HCT116 (cell line): ENCODE data around the gene ANKRD16. TPM values are rescaled to one million over a fixed set of nuclear protein-coding genes. Genes with fewer than 3 reads are reported as not detected.
A peak's percentile ranks its signal among the peaks of the same experiment; 100 is the strongest.

ENCODE experiments used
- ATAC-seq: fragments of 200-7000 bp; cut with Tn5 transposase; 2 replicates; pipeline ENCODE4 v1.9.1; 2020; ENCODE audit warnings: mild to moderate bottlenecking, moderate library complexity
- BruUV-seq: library from RNA; stranded (reverse); fragments of 400-500 nt; replicated peaks from 2 replicates; lab custom pipeline; 2021; lab: Mats Ljungman, UMichigan
- CTCF ChIA-PET: fragments of 300-600 bp; sonication (Branson Sonifier 250); formaldehyde crosslinking; loops from one replicate; lab custom pipeline; 2021; ENCODE audit warnings: antibody characterized with exemption; lab: Charles Lee
- POLR2A ChIA-PET: fragments of 300-600, 350-600 bp; sonication (Branson Sonifier 250); formaldehyde crosslinking; loops from one replicate; lab custom pipeline; 2021; ENCODE audit warnings: antibody characterized with exemption; lab: Charles Lee
- RAD21 ChIA-PET, 2 experiments: fragments of 300-600 bp; sonication (Branson Sonifier 250); formaldehyde crosslinking; loops; one replicate each; lab custom pipeline; 2023; ENCODE audit warnings: low total read pairs in 2 of 2; ENCODE audit not compliant: uncharacterized antibody in 2 of 2, unreplicated experiment in 2 of 2, low non-redundant PET in 1 of 2; lab: Charles Lee
- DNase-seq: peaks from one replicate; pipeline ENCODE4 v3.0.0-alpha.2; 2010; ENCODE audit warnings: low read depth, low spot score
- H2AFZ ChIP-seq: fragments of 200-600 bp; shearing (Covaris generic), sonication (generic); 2 replicates; pipeline ENCODE4 v1.6.1; 2017; ENCODE audit warnings: low read depth, mixed run types, mixed read lengths, antibody characterized with exemption, low read length; ENCODE audit not compliant: poor library complexity, severe bottlenecking
- H3K27ac ChIP-seq: 2 replicates; pipeline ENCODE4 v1.5.1; 2012; ENCODE audit warnings: low read depth, low read length
- H3K27me3 ChIP-seq: fragments of 200-600 bp; sonication (generic); 2 replicates; pipeline ENCODE4 v1.6.1; 2016; ENCODE audit warnings: mixed run types, low read length, mixed read lengths; ENCODE audit not compliant: insufficient read depth
- H3K36me3 ChIP-seq, 2 experiments: fragments of 200-500 bp in 1 of 2; fragments of 200-600 bp in 1 of 2; sonication (Bioruptor generic) in 1 of 2; sonication (generic) in 1 of 2; 2 replicates each; pipeline versions ENCODE4 v1.5.1 to v1.6.1; 2014 to 2016; ENCODE audit warnings: low read length in 2 of 2, inconsistent platforms in 1 of 2, mixed read lengths in 1 of 2, mixed run types in 1 of 2; ENCODE audit not compliant: insufficient read depth in 2 of 2, control insufficient read depth in 1 of 2
- H3K4me1 ChIP-seq, 2 experiments: fragments of 200-600 bp in 1 of 2; sonication (generic) in 1 of 2; 2 replicates each; pipeline versions ENCODE4 v1.5.1 to v1.6.1; 2012 to 2017; ENCODE audit warnings: low read length in 2 of 2, inconsistent platforms in 1 of 2, mild to moderate bottlenecking in 1 of 2, mixed read lengths in 1 of 2, mixed run types in 1 of 2, moderate library complexity in 1 of 2; ENCODE audit not compliant: insufficient read depth in 2 of 2, control insufficient read depth in 1 of 2
- H3K4me2 ChIP-seq: fragments of 200-600 bp; sonication (generic); 2 replicates; pipeline ENCODE4 v1.6.1; 2017; ENCODE audit warnings: mixed run types, low read length, mixed read lengths
- H3K4me3 ChIP-seq, 2 experiments: fragments of 200-600 bp in 1 of 2; sonication (generic) in 1 of 2; replicated peaks in 1 of 2; 2 replicates each; pipeline ENCODE4 v1.5.1; 2011 to 2016; ENCODE audit warnings: low read length in 2 of 2, control low read depth in 1 of 2, low read depth in 1 of 2, mild to moderate bottlenecking in 1 of 2, mixed read lengths in 1 of 2, mixed run types in 1 of 2
- H3K79me2 ChIP-seq: fragments of 200-600 bp; sonication (generic); 2 replicates; pipeline ENCODE4 v1.6.1; 2017; ENCODE audit warnings: mild to moderate bottlenecking, mixed run types, low read length, moderate library complexity, mixed read lengths; ENCODE audit not compliant: insufficient read depth
- H3K9ac ChIP-seq: fragments of 200-600 bp; sonication (generic); 2 replicates; pipeline ENCODE4 v1.6.1; 2016; ENCODE audit warnings: low read length, mixed read lengths
- H3K9me2 ChIP-seq: fragments of 200-600 bp; sonication (generic), shearing (Covaris generic); 2 replicates; pipeline ENCODE4 v1.6.1; 2017; ENCODE audit warnings: mixed run types, mild to moderate bottlenecking, moderate library complexity; ENCODE audit not compliant: insufficient read depth
- H3K9me3 ChIP-seq, 2 experiments: fragments of 200-500 bp in 1 of 2; fragments of 200-600 bp in 1 of 2; sonication (Bioruptor generic) in 1 of 2; sonication (generic) in 1 of 2; 2 replicates each; pipeline ENCODE4 v1.6.1; 2014 to 2017; ENCODE audit warnings: low read length in 2 of 2, mixed read lengths in 2 of 2, inconsistent platforms in 1 of 2, low read depth in 1 of 2, mild to moderate bottlenecking in 1 of 2, mixed run types in 1 of 2, moderate library complexity in 1 of 2; ENCODE audit not compliant: control insufficient read depth in 1 of 2, insufficient read depth in 1 of 2
- H4K20me1 ChIP-seq: fragments of 200-600 bp; sonication (generic), shearing (Covaris generic); 2 replicates; pipeline ENCODE4 v1.6.1; 2017; ENCODE audit warnings: mixed run types, mild to moderate bottlenecking, moderate library complexity; ENCODE audit not compliant: insufficient read depth
- EGR1 ChIP-seq: IDR thresholded peaks from 2 replicates; pipeline ENCODE4 v1.6.1; 2012; ENCODE audit warnings: low read depth
- EZH2phosphoT487 ChIP-seq: fragments of 200-600 bp; IDR thresholded peaks from 2 replicates; pipeline ENCODE4 v1.6.1; 2018; ENCODE audit warnings: antibody characterized with exemption, borderline replicate concordance
- JUND ChIP-seq: IDR thresholded peaks from 2 replicates; pipeline ENCODE4 v1.6.1; 2012
- POLR2AphosphoS5 ChIP-seq: IDR thresholded peaks from 2 replicates; pipeline ENCODE4 v1.6.1; 2011; ENCODE audit warnings: mild to moderate bottlenecking, low read depth, low read length, moderate library complexity
- RAD21 ChIP-seq: IDR thresholded peaks from 2 replicates; pipeline ENCODE4 v1.6.1; 2012; ENCODE audit warnings: low read depth, mild to moderate bottlenecking
- SIN3A ChIP-seq: IDR thresholded peaks from 2 replicates; pipeline ENCODE4 v1.6.1; 2012; ENCODE audit warnings: low read depth
- ZFX ChIP-seq: fragments of 450-650 bp; IDR thresholded peaks from 2 replicates; pipeline ENCODE4 v1.6.1; 2017
- intact Hi-C: fragments of 100-400 bp; cut with micrococcal nuclease; formaldehyde crosslinking; loops from 2 replicates; pipeline ENCODE4 v1.10.0; 2022
- total RNA-seq: library from RNA; stranded (reverse); gene quantifications from one replicate; pipeline ENCODE4 v1.2.1, GENCODE V29; 2021; ENCODE audit not compliant: unreplicated experiment
- TF ChIP-seq, protein P1 (sequence below): IDR thresholded peaks from 2 replicates; pipeline ENCODE4 v1.6.1; 2012; ENCODE audit warnings: low read depth

The ANKRD16 gene
- total RNA-seq, 1 experiment from 2014 or later = 9.4 TPM

DNA sequence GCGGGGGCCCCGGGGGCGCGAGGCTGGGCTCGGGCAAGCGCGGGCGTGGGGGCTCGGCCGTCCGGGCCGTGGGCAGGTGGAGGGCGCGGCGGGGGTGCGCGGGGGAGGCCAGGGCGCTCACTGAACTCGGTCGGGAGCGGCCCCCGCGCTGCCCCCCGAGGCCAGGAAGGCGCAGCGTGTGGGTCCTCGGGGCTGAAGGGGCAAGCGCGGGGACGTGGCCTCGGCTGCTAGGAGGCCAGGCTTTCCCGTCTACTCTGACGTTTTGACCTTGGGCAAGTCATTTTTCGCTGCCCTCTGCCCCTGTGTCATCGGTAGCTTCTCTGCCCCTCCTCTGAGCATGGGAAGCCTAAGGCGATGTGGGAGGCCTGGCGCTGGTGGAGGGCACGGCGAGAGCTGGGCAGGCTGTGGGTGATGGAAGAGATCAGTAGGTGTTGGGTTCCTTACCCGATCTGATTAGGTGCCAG lies 791 bp upstream of the ANKRD16 start:
- Histone ChIP-seq H4K20me1 (no peaks in the 10 kb centered on the region), H3K4me1 (peaks cover 11 to 20% of the 10 kb centered on the region in 2 experiments; a peak in 3 of 4 replicates), H3K9me2 (no peaks in the 10 kb centered on the region), H3K27me3 (no peaks in the 10 kb centered on the region)
- POLR2A ChIA-PET = interaction anchor here (0.8 to 1.4 kb wide), 9 partner anchors 10 to 86 kb away, joined by 3 to 8 read pairs (median 4); partner anchors contain the start of gene GDI2
- ATAC-seq = peak; percentile 5
- TF ChIP-seq SIN3A = no peak
- no peak for TF ChIP-seq RAD21
- TF ChIP-seq POLR2AphosphoS5 = no peak
- TF ChIP-seq JUND = no peak
- no peak for TF ChIP-seq EGR1
- no peak for TF ChIP-seq ZFX
- TF ChIP-seq, all 23 proteins: peak for 0
- peak overlapping the region; percentile 92 to 98 for H3K4me3 ChIP-seq
- H2AFZ ChIP-seq = no peak overlapping the region
- BruUV-seq = no TSS peak
- peak overlapping the region; percentile 83 for H3K4me2 ChIP-seq
- intact Hi-C loops = no loop called here
- peak overlapping the region; percentile 59 for H3K27ac ChIP-seq
- H3K36me3 ChIP-seq = peaks cover 22 to 34% of the 10 kb centered on the region in 2 experiments; a peak in 2 of 4 replicates
- no peak for DNase-seq
- CTCF ChIA-PET = interaction anchor here (0.6 to 2.2 kb wide), 6 partner anchors 10 to 511 kb away, joined by 3 to 12 read pairs (median 3); no protein-coding TSS in a partner anchor
- RAD21 ChIA-PET = interaction anchor here in 1 of 2 experiments (1.0 to 1.1 kb wide), 2 partner anchors 10 to 511 kb away, joined by 3 read pairs; no protein-coding TSS in a partner anchor
- H3K9me3 ChIP-seq = no peaks in the 10 kb centered on the region
- H3K79me2 ChIP-seq = peaks cover 62% of the 10 kb centered on the region
- H3K9ac ChIP-seq = peak overlapping the region; percentile 93

DNA sequence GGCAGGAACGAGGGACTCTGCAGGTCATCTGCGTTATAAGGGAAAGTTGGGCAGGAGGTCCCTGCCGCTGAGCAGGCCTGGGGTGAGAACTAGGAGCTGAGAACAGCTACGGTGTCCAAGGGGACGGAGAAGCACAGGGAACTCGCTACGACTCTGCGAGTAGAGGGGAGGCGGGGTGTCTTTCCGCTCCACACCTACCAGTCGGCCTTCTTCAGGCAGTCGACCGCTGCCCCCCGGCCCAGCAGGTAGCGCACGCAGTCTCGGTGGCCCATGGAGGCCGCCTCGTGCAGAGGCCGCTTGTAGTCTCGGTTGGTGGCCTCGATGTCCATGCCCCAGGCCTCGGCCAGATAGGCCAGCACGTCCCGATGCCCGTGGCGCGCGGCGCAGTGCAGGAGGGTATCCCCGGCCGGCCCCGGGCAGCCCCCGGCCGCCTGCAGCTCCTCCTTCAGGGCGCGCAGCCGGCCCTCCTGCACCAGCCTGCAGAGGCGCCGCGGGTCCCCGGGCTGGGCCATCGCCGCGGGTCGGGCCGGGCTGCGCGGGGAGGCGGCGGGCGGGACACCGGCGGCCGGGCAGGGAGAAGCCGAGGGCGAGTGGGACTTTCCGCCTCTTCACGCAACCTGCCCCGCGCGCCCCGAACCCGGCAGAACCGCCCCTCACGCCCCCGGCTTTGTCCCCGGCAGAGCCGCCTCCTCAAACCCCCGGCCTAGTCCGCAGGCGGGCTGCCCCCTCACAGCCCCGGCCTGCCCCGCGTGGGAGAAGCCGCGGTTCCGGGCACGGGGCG lies 660 bp downstream of the ANKRD16 start:
- H3K4me2 ChIP-seq = peak overlapping the region; percentile 97
- H3K79me2 ChIP-seq = peaks cover 52% of the 10 kb centered on the region
- no TSS peak for BruUV-seq
- TF ChIP-seq EZH2phosphoT487 = no peak
- TF ChIP-seq, protein P1, sequence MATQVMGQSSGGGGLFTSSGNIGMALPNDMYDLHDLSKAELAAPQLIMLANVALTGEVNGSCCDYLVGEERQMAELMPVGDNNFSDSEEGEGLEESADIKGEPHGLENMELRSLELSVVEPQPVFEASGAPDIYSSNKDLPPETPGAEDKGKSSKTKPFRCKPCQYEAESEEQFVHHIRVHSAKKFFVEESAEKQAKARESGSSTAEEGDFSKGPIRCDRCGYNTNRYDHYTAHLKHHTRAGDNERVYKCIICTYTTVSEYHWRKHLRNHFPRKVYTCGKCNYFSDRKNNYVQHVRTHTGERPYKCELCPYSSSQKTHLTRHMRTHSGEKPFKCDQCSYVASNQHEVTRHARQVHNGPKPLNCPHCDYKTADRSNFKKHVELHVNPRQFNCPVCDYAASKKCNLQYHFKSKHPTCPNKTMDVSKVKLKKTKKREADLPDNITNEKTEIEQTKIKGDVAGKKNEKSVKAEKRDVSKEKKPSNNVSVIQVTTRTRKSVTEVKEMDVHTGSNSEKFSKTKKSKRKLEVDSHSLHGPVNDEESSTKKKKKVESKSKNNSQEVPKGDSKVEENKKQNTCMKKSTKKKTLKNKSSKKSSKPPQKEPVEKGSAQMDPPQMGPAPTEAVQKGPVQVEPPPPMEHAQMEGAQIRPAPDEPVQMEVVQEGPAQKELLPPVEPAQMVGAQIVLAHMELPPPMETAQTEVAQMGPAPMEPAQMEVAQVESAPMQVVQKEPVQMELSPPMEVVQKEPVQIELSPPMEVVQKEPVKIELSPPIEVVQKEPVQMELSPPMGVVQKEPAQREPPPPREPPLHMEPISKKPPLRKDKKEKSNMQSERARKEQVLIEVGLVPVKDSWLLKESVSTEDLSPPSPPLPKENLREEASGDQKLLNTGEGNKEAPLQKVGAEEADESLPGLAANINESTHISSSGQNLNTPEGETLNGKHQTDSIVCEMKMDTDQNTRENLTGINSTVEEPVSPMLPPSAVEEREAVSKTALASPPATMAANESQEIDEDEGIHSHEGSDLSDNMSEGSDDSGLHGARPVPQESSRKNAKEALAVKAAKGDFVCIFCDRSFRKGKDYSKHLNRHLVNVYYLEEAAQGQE = no peak
- TF ChIP-seq, all 23 proteins: peak for 0
- H3K4me3 ChIP-seq = peak overlapping the region; percentile 61 to 98
- ATAC-seq = peak; percentile 28
- intact Hi-C loops = no loop called here
- ChIA-PET CTCF (interaction anchor here (2.2 kb wide), 1 partner anchor 15 kb away, joined by 12 read pairs; no protein-coding TSS in a partner anchor), POLR2A (interaction anchor here (0.6 to 1.3 kb wide), 3 partner anchors 10 to 403 kb away, joined by 3 to 8 read pairs (median 4); no protein-coding TSS in a partner anchor), RAD21 (interaction anchor here in 1 of 2 experiments (1.0 to 1.1 kb wide), 2 partner anchors 12 to 513 kb away, joined by 3 read pairs; no protein-coding TSS in a partner anchor)
- H3K4me1 ChIP-seq = peaks cover 11 to 20% of the 10 kb centered on the region in 2 experiments; a peak in 3 of 4 replicates
- H3K9ac ChIP-seq = peak overlapping the region; percentile 97
- H2AFZ ChIP-seq = no peak overlapping the region
- no peaks in the 10 kb centered on the region for H3K9me3 ChIP-seq
- H3K27me3 ChIP-seq = no peaks in the 10 kb centered on the region
- no peaks in the 10 kb centered on the region for H3K9me2 ChIP-seq
- peak overlapping the region; percentile 78 for H3K27ac ChIP-seq
- no peak for DNase-seq
- H3K36me3 ChIP-seq = peaks cover 24 to 31% of the 10 kb centered on the region in 2 experiments; a peak in 3 of 4 replicates
- H4K20me1 ChIP-seq = no peaks in the 10 kb centered on the region
